ENCODE measurements around the gene ZG16B. TPM values are rescaled to one million over a fixed set of nuclear protein-coding genes. Genes with fewer than 3 reads are reported as not detected.

ZG16B gene
- total RNA-seq, 2 donors from 2014 or later = 34.1 to 62.1 TPM

- H3K27me3 ChIP-seq = no peaks in the 10 kb centered on the region
- intact Hi-C loops (cut with DNase I) = no loop called here
- no peak for DNase-seq
Measured at GRCh38 chr16:2843526-2843925, 13.4 kb downstream of the ZG16B start.

GRCh38 chr16:2845116-2845515 is 15.0 kb downstream of the ZG16B start:
- no peak overlapping the region for H3K4me3 ChIP-seq
- H3K9ac ChIP-seq (ENCODE audit: low read depth in 2 of 2, low read length in 2 of 2) = no peak overlapping the region
- intact Hi-C loops (cut with DNase I) = no loop called here
- no peaks in the 10 kb centered on the region for H3K27me3 ChIP-seq
- H3K27ac ChIP-seq = no peak overlapping the region
- H3K9me3 ChIP-seq = no peaks in the 10 kb centered on the region
- DNase-seq = no peak
- no peak for TF ChIP-seq CTCF (IDR thresholded peaks at IDR 0.05)
- no peaks in the 10 kb centered on the region for H3K4me1 ChIP-seq
- H3K36me3 ChIP-seq = no peaks in the 10 kb centered on the region

More at GRCh38 chr16:2843526-2843925, 13.4 kb downstream of the ZG16B start:
- Histone ChIP-seq H3K9me3 (no peaks in the 10 kb centered on the region), H3K9ac (ENCODE audit: low read depth in 2 of 2, low read length in 2 of 2) (no peak overlapping the region), H3K4me3 (no peak overlapping the region), H3K27ac (no peak overlapping the region), H3K36me3 (no peaks in the 10 kb centered on the region), H3K4me1 (no peaks in the 10 kb centered on the region)
- no peak for TF ChIP-seq CTCF (IDR thresholded peaks at IDR 0.05)

- Histone ChIP-seq H3K27me3 (no peaks in the 10 kb centered on the region), H3K36me3 (no peaks in the 10 kb centered on the region), H3K4me3 (no peak overlapping the region), H3K9me3 (no peaks in the 10 kb centered on the region), H3K27ac (peak overlapping the region; percentile 36), H3K4me1 (no peaks in the 10 kb centered on the region), H3K9ac (ENCODE audit: low read depth in 2 of 2, low read length in 2 of 2) (no peak overlapping the region)
- TF ChIP-seq CTCF (IDR thresholded peaks at IDR 0.05) = no peak
- no peak for DNase-seq
- intact Hi-C loops (cut with DNase I) = no loop called here
Measured at GRCh38 chr16:2846511-2847310, 16.6 kb downstream of the ZG16B start.

GRCh38 chr16:2848933-2849725 is 19.0 kb downstream of the ZG16B start:
- H3K4me3 ChIP-seq = no peak overlapping the region
- no peaks in the 10 kb centered on the region for H3K4me1 ChIP-seq
- H3K27ac ChIP-seq = no peak overlapping the region
- no peak overlapping the region for H3K9ac ChIP-seq (ENCODE audit: low read depth in 2 of 2, low read length in 2 of 2)
- no peaks in the 10 kb centered on the region for H3K36me3 ChIP-seq
- H3K9me3 ChIP-seq = no peaks in the 10 kb centered on the region
- DNase-seq = no peak
- no peak for TF ChIP-seq CTCF (IDR thresholded peaks at IDR 0.05)
- H3K27me3 ChIP-seq = peaks cover 4% of the 10 kb centered on the region
- intact Hi-C loops (cut with DNase I) = no loop called here

GRCh38 chr16:2852003-2852730 is 22.1 kb downstream of the ZG16B start:
- no peaks in the 10 kb centered on the region for H3K9me3 ChIP-seq
- no peaks in the 10 kb centered on the region for H3K36me3 ChIP-seq
- no peak for TF ChIP-seq CTCF (IDR thresholded peaks at IDR 0.05)
- H3K4me3 ChIP-seq = no peak overlapping the region
- intact Hi-C loops (cut with DNase I) = no loop called here
- no peak overlapping the region for H3K9ac ChIP-seq (ENCODE audit: low read depth in 2 of 2, low read length in 2 of 2)
- no peak overlapping the region for H3K27ac ChIP-seq
- H3K27me3 ChIP-seq = peaks cover 4% of the 10 kb centered on the region
- H3K4me1 ChIP-seq = no peaks in the 10 kb centered on the region
- no peak for DNase-seq

Data from colonic mucosa (tissue), 4 donors.